Testis (tissue), 3 donors: ENCODE results near the gene PTN. TPM values are rescaled to one million over a fixed set of nuclear protein-coding genes. Genes with fewer than 3 reads are reported as not detected.

ENCODE experiments used
- DNase-seq: peaks from one replicate; pipeline ENCODE4 v3.0.0-alpha.2; 2019
- H3K27ac ChIP-seq, 2 donors: fragments of 200-600 bp; sonication (generic); one replicate each; pipeline ENCODE4 v1.5.1; 2019
- H3K27me3 ChIP-seq: fragments of 200-600 bp; sonication (generic); one replicate; pipeline ENCODE4 v1.5.1; 2019
- H3K36me3 ChIP-seq: fragments of 200-600 bp; sonication (generic); one replicate; pipeline ENCODE4 v1.5.1; 2017; ENCODE audit warnings: low read depth; ENCODE audit errors: missing control alignments
- H3K4me1 ChIP-seq: fragments of 200-600 bp; sonication (generic); one replicate; pipeline ENCODE4 v1.5.1; 2019
- H3K4me3 ChIP-seq, 2 donors: fragments of 200-600 bp; sonication (generic); one replicate each; pipeline ENCODE4 v1.5.1; 2017 to 2019
- H3K9me3 ChIP-seq: fragments of 200-600 bp; sonication (generic); one replicate; pipeline ENCODE4 v1.5.1; 2017
- CTCF ChIP-seq, 3 experiments: fragments of 450-650 bp in 2 of 3; fragments of 200-600 bp in 1 of 3; sonication (generic) in 1 of 3; IDR thresholded peaks; one replicate each; pipeline ENCODE4 v1.5.1; 2016 to 2019; ENCODE audit warnings: antibody characterized with exemption in 3 of 3, mild to moderate bottlenecking in 2 of 3, moderate library complexity in 1 of 3
- POLR2A ChIP-seq: fragments of 450-650 bp; IDR thresholded peaks from one replicate; pipeline ENCODE4 v1.6.1; 2017; ENCODE audit warnings: antibody characterized with exemption, mild to moderate bottlenecking, moderate library complexity
- WGBS, 2 donors: methylation state at CpG; one replicate each; pipeline ENCODE4 v1.1.5; 2018; 5-methylcytosine and 5-hydroxymethylcytosine counted together
- intact Hi-C: fragments of 100-400 bp; cut with DNase I; formaldehyde crosslinking; loops from one replicate; pipeline ENCODE4 v1.15.1; 2023; ENCODE audit warnings: low total_unique reads
- polyA plus RNA-seq: library from polyadenylated mRNA; stranded (reverse); fragments of 350-450 nt; fragmentation: Illumina TruSeq; extraction: RNeasy Lipid Tissue Mini Kit (QIAGEN cat#74804); gene quantifications from one replicate; pipeline ENCODE4 v1.2.3, GENCODE V29; 2014; ENCODE audit warnings: low read depth, low replicate concordance; ENCODE audit not compliant: insufficient read depth
- total RNA-seq, 2 donors: library from RNA; depleted of rRNA; stranded (reverse); fragments of >200 nt; gene quantifications; one replicate each; pipeline ENCODE4 v1.2.3, GENCODE V29; 2016

The PTN gene
- total and polyA plus RNA-seq, 3 donors from 2014 or later, result 55.8 to 131 (median 80.7) TPM

GRCh38 chr7:137345799-137346449 is 2.4 kb upstream of the PTN start:
- Histone ChIP-seq H3K9me3 (no peaks in the 10 kb centered on the region), H3K36me3 (no peaks in the 10 kb centered on the region), H3K27me3 (no peaks in the 10 kb centered on the region), H3K4me1 (no peaks in the 10 kb centered on the region), H3K4me3 (no peak overlapping the region), H3K27ac (no peak overlapping the region)
- no peak for DNase-seq
- intact Hi-C loops, result no loop called here
- WGBS, 2 donors, result 85 to 94% methylated on average over 6 of the region's 6 CpGs
- TF ChIP-seq CTCF (IDR thresholded peaks at IDR 0.05) (no peak), POLR2A (no peak)

GRCh38 chr7:137342828-137343261 is 688 bp downstream of the PTN start:
- Histone ChIP-seq H3K36me3 (no peaks in the 10 kb centered on the region), H3K9me3 (no peaks in the 10 kb centered on the region), H3K4me1 (no peaks in the 10 kb centered on the region), H3K4me3 (peak overlapping the region; percentile 20 to 58), H3K27me3 (no peaks in the 10 kb centered on the region), H3K27ac (peak overlapping the region in 1 of 2 donors; percentile 21)
- intact Hi-C loops, result no loop called here
- WGBS, 2 donors, result 14 to 17% methylated on average over 5 of the region's 5 CpGs
- DNase-seq, result peak; percentile 21
- TF ChIP-seq POLR2A, result no peak
- TF ChIP-seq CTCF (IDR thresholded peaks at IDR 0.05), result no peak

GRCh38 chr7:137342265-137342664 is 1.3 kb downstream of the PTN start:
- no peak overlapping the region for H3K27ac ChIP-seq
- H3K4me3 ChIP-seq, result no peak overlapping the region
- no peak for DNase-seq
- H3K4me1 ChIP-seq, result no peaks in the 10 kb centered on the region
- no peaks in the 10 kb centered on the region for H3K36me3 ChIP-seq
- intact Hi-C loops, result no loop called here
- WGBS, 2 donors, result 47 to 55% methylated on average over 3 of the region's 3 CpGs
- H3K9me3 ChIP-seq, result no peaks in the 10 kb centered on the region
- no peaks in the 10 kb centered on the region for H3K27me3 ChIP-seq
- no peak for TF ChIP-seq POLR2A
- TF ChIP-seq CTCF (IDR thresholded peaks at IDR 0.05), result no peak

GRCh38 chr7:137337902-137338301 is 5.6 kb downstream of the PTN start:
- DNase-seq, result no peak
- Histone ChIP-seq H3K27ac (no peak overlapping the region), H3K4me1 (no peaks in the 10 kb centered on the region), H3K9me3 (no peaks in the 10 kb centered on the region), H3K36me3 (no peaks in the 10 kb centered on the region), H3K27me3 (no peaks in the 10 kb centered on the region), H3K4me3 (no peak overlapping the region)
- WGBS, 2 donors, result 71 to 73% methylated on average over 2 of the region's 2 CpGs
- intact Hi-C loops, result no loop called here
- no peak for TF ChIP-seq POLR2A

DNA sequence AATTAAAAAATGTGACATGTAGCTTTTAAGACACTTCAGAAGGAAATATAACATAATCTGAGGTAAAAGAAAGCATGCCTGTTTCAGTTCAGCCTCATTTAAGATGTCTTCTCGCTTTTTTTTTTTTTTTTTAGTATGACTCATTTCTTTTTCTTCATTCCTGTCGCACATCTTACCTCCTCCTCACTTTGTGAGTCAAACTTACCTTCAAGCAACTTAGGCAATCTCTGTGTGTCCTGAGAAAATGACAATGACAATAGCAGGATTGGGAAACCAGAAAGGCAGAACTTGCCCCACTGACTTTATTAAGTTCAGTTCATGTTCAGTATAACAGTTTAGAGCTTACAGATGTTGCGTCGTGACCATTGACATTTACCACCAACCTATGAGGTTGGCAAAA is 7.7 kb downstream of the PTN start:
- Histone ChIP-seq H3K9me3 (no peaks in the 10 kb centered on the region), H3K27ac (no peak overlapping the region), H3K4me1 (no peaks in the 10 kb centered on the region), H3K36me3 (no peaks in the 10 kb centered on the region), H3K4me3 (no peak overlapping the region), H3K27me3 (no peaks in the 10 kb centered on the region)
- no peak for TF ChIP-seq POLR2A
- TF ChIP-seq CTCF (IDR thresholded peaks at IDR 0.05), result no peak
- no peak for DNase-seq
- intact Hi-C loops, result no loop called here
- 88 to 98% methylated on average over 4 of the region's 4 CpGs for WGBS, 2 donors
